Common myeloid progenitor, CD34-positive (primary cell): Measurements from ENCODE around the gene C1orf105.

Experiments
- CTCF ChIA-PET: fragments of 350-600 bp; sonication (Branson Sonifier 250); formaldehyde crosslinking; loops from one replicate; lab custom pipeline; 2021; ENCODE audit warnings: antibody characterized with exemption; lab: Charles Lee
- POLR2A ChIA-PET: fragments of 350-600 bp; sonication (Branson Sonifier 250); formaldehyde crosslinking; loops from one replicate; lab custom pipeline; 2021; ENCODE audit warnings: antibody characterized with exemption; lab: Charles Lee
- DNase-seq, 3 donors: peaks; one replicate each; pipeline versions ENCODE4 v3.0.0 to v3.0.0-alpha.2; 2013
- H3K27ac ChIP-seq, 2 experiments: 1 replicate in 1 of 2; 2 replicates in 1 of 2; pipeline ENCODE4 v1.7.0; 2013; ENCODE audit warnings: inconsistent platforms in 2 of 2, low read length in 2 of 2, mild to moderate bottlenecking in 2 of 2, low read depth in 1 of 2, moderate library complexity in 1 of 2; ENCODE audit not compliant: severe bottlenecking in 2 of 2, insufficient read depth in 1 of 2, poor library complexity in 1 of 2
- H3K27me3 ChIP-seq, 5 experiments: replicated peaks in 2 of 5; 1 replicate in 3 of 5; 2 replicates in 2 of 5; pipeline versions ENCODE4 v1.6.1 to v1.7.0; 2013; ENCODE audit warnings: low read length in 4 of 5, mild to moderate bottlenecking in 2 of 5, moderate library complexity in 2 of 5, inconsistent platforms in 1 of 5; ENCODE audit not compliant: insufficient read depth in 5 of 5, control insufficient read depth in 4 of 5
- H3K36me3 ChIP-seq, 4 experiments: 1 replicate in 2 of 4; 2 replicates in 2 of 4; pipeline versions ENCODE4 v1.6.1 to v1.7.0; 2013; ENCODE audit warnings: low read length in 3 of 4, control low read depth in 1 of 4, mild to moderate bottlenecking in 1 of 4; ENCODE audit not compliant: control insufficient read depth in 4 of 4, insufficient read depth in 4 of 4
- H3K4me1 ChIP-seq, 4 experiments: 1 replicate in 3 of 4; 2 replicates in 1 of 4; pipeline versions ENCODE4 v1.6.1 to v1.7.1; 2013; ENCODE audit warnings: low read length in 3 of 4, mild to moderate bottlenecking in 3 of 4, control low read depth in 1 of 4, inconsistent platforms in 1 of 4, moderate library complexity in 1 of 4; ENCODE audit not compliant: control insufficient read depth in 4 of 4, insufficient read depth in 4 of 4; ENCODE audit errors: control extremely low read depth in 1 of 4
- H3K4me3 ChIP-seq, 7 experiments: 1 replicate in 4 of 7; 2 replicates in 3 of 7; pipeline versions ENCODE4 v1.5.1 to v1.7.0; 2013; ENCODE audit warnings: mild to moderate bottlenecking in 7 of 7, low read length in 6 of 7, moderate library complexity in 6 of 7, inconsistent platforms in 2 of 7, low read depth in 2 of 7, control low read depth in 1 of 7; ENCODE audit not compliant: insufficient read depth in 4 of 7, control insufficient read depth in 1 of 7; ENCODE audit errors: extremely low read depth in 1 of 7
- H3K9me3 ChIP-seq, 5 experiments: 1 replicate in 4 of 5; 2 replicates in 1 of 5; pipeline versions ENCODE4 v1.6.1 to v1.7.1; 2013; ENCODE audit warnings: low read length in 4 of 5, mild to moderate bottlenecking in 2 of 5, inconsistent platforms in 1 of 5, low read depth in 1 of 5, moderate library complexity in 1 of 5; ENCODE audit not compliant: control insufficient read depth in 4 of 5, insufficient read depth in 2 of 5; ENCODE audit errors: control extremely low read depth in 1 of 5
- WGBS: methylation state at CpG from one replicate; pipeline ENCODE4 v1.1.5; 2013; ENCODE audit not compliant: insufficient coverage; 5-methylcytosine and 5-hydroxymethylcytosine counted together

Gene C1orf105

GRCh38 chr1:172477741-172478140 lies 57.3 kb downstream of the C1orf105 start:
- CTCF ChIA-PET: no interaction called here
- WGBS: 88% methylated on average over 1 of the region's 1 CpG
- no peak overlapping the region for H3K27ac ChIP-seq

GRCh38 chr1:172478485-172478884 lies 58.0 kb downstream of the C1orf105 start:
- no peaks in the 10 kb centered on the region for H3K36me3 ChIP-seq
- ChIA-PET CTCF (no interaction called here), POLR2A (no interaction called here)
- peaks cover 2 to 6% (median 3%) of the 10 kb centered on the region in 4 experiments for H3K4me1 ChIP-seq
- H3K4me3 ChIP-seq: no peak overlapping the region
- DNase-seq: no peak
- H3K27me3 ChIP-seq: no peaks in the 10 kb centered on the region
- no peak overlapping the region for H3K27ac ChIP-seq
- H3K9me3 ChIP-seq: no peaks in the 10 kb centered on the region

More at GRCh38 chr1:172477741-172478140, 57.3 kb downstream of the C1orf105 start:
- DNase-seq: no peak
- no peak overlapping the region for H3K4me3 ChIP-seq
- POLR2A ChIA-PET: no interaction called here
- H3K27me3 ChIP-seq: no peaks in the 10 kb centered on the region
- peaks cover 8 to 14% (median 9%) of the 10 kb centered on the region in 4 experiments for H3K4me1 ChIP-seq
- H3K36me3 ChIP-seq: no peaks in the 10 kb centered on the region
- no peaks in the 10 kb centered on the region for H3K9me3 ChIP-seq

DNA sequence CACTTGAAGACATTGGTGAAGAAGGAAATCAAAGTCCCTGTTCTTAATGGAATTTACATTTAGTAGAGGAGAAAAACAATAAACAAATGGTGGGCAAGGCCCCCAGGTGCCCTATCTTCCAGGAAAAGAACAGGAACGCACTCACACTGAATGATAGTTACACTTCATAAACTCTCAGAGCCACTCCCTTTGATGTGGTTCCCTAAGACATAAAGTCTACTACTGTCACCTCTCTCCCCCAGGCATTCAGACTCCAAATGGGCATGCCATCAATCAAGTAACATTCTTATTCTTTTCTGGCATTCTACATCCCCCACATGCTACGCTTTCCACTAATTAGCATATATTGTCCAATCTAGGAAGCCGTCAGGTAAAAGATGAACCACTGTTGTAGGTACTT lies 59.9 kb downstream of the C1orf105 start:
- H3K4me3 ChIP-seq: no peak overlapping the region
- ChIA-PET POLR2A (no interaction called here), CTCF (interaction anchor here (0.8 kb wide), 1 partner anchor 9 kb away, joined by 3 read pairs; no protein-coding TSS in a partner anchor)
- DNase-seq: no peak
- H3K9me3 ChIP-seq: no peaks in the 10 kb centered on the region
- no peaks in the 10 kb centered on the region for H3K4me1 ChIP-seq
- WGBS: 93% methylated on average over 1 of the region's 3 CpGs
- H3K27ac ChIP-seq: no peak overlapping the region
- no peaks in the 10 kb centered on the region for H3K36me3 ChIP-seq
- no peaks in the 10 kb centered on the region for H3K27me3 ChIP-seq

GRCh38 chr1:172482044-172482443 lies 61.6 kb downstream of the C1orf105 start:
- CTCF ChIA-PET: no interaction called here
- DNase-seq: no peak
- H3K4me3 ChIP-seq: no peak overlapping the region
- no peak overlapping the region for H3K27ac ChIP-seq
- no CpG with 5 or more reads among the region's 1 CpG for WGBS
- H3K27me3 ChIP-seq: no peaks in the 10 kb centered on the region
- H3K4me1 ChIP-seq: peaks cover 0 to 3% (median under 1%) of the 10 kb centered on the region in 4 experiments
- H3K36me3 ChIP-seq: no peaks in the 10 kb centered on the region
- POLR2A ChIA-PET: interaction anchor here (0.6 kb wide), 1 partner anchor 917 kb away, joined by 3 read pairs; no protein-coding TSS in a partner anchor
- H3K9me3 ChIP-seq: no peaks in the 10 kb centered on the region

DNA sequence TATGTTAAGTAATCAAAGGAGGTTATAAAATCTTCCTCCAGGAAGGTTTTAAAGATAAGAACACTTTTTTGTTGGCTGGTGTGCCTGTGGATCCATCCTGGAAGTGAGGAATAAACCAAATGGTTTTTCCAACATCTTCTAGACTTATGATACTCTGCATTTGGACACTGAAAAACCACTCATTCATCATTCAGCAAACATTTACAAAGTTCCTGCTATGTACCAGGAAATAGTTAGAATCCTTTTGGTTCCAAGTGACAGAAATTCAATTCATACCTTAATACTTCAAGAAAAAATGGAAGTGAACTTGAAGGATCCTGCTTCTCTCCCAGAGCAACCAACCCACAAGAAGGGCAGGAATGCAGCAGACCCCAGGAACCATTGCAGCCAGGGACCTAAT lies 63.0 kb downstream of the C1orf105 start:
- Histone ChIP-seq H3K27me3 (no peaks in the 10 kb centered on the region), H3K4me1 (peaks cover 0 to 12% (median 5%) of the 10 kb centered on the region in 4 experiments), H3K4me3 (no peak overlapping the region), H3K27ac (no peak overlapping the region), H3K36me3 (no peaks in the 10 kb centered on the region), H3K9me3 (no peaks in the 10 kb centered on the region)
- no peak for DNase-seq
- ChIA-PET CTCF (no interaction called here), POLR2A (no interaction called here)

DNA sequence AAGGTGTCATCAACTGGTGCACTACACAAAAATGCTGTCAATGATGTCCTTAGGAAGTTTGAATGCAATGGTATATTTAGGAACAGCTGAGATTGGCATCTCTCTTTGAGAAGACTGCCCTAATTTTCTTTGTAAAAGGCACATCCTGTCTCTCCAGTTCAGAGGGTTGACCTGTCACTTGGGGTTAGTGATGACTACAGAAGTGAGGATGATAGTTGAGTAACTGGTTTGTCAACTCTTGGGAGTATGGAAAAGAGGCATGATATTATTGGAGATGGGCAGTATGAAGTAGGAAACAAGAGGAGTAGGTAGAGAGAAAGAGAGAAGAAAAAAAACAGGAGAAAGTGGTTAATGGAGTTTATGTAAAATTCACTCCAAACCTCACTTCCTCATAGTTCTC lies 63.8 kb downstream of the C1orf105 start:
- Histone ChIP-seq H3K27ac (no peak overlapping the region), H3K9me3 (no peaks in the 10 kb centered on the region), H3K27me3 (no peaks in the 10 kb centered on the region), H3K4me1 (peaks cover 0 to 12% (median 5%) of the 10 kb centered on the region in 4 experiments), H3K4me3 (no peak overlapping the region), H3K36me3 (no peaks in the 10 kb centered on the region)
- CTCF ChIA-PET: no interaction called here
- POLR2A ChIA-PET: interaction anchor here (0.9 kb wide), 1 partner anchor 9 kb away, joined by 4 read pairs; no protein-coding TSS in a partner anchor
- no peak for DNase-seq

DNA sequence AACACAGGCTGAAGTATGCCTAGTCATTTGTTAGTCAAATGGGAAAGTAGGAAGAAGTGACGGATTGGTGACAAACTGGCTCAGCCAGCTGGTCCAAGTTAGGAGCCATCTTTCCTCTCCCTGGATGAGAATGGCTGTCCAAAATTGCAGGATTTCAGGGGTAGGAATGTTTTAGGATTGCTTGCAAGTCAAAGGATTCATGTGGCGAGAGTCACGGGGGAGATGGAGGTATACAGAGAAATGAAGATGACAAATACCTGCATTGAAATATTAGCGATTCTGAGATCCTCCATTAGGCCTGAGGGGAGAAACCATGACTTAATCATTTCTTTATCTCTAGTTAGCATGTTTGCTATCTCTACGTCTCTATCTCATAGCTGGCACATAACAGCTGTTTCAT lies 65.1 kb downstream of the C1orf105 start:
- ChIA-PET CTCF (no interaction called here), POLR2A (no interaction called here)
- Histone ChIP-seq H3K4me3 (no peak overlapping the region), H3K36me3 (no peaks in the 10 kb centered on the region), H3K9me3 (no peaks in the 10 kb centered on the region), H3K4me1 (peaks cover 0 to 12% (median 5%) of the 10 kb centered on the region in 4 experiments), H3K27ac (no peak overlapping the region), H3K27me3 (no peaks in the 10 kb centered on the region)
- DNase-seq: no peak
- 0% methylated on average over 1 of the region's 5 CpGs for WGBS
